NCI-H2107 treated with DMSO at 0.1 percent for 48 hours (cell line): ENCODE data around the gene STAB2.

Experiments used
- DNase-seq: peaks from one replicate; lab custom pipeline; 2025; ENCODE audit not compliant: unreplicated experiment; lab: John Stamatoyannopoulos, UW

STAB2 gene

GRCh38 chr12:103742349-103742932 lies 155.4 kb downstream of the STAB2 start:
- peak; percentile 81 for DNase-seq

DNA sequence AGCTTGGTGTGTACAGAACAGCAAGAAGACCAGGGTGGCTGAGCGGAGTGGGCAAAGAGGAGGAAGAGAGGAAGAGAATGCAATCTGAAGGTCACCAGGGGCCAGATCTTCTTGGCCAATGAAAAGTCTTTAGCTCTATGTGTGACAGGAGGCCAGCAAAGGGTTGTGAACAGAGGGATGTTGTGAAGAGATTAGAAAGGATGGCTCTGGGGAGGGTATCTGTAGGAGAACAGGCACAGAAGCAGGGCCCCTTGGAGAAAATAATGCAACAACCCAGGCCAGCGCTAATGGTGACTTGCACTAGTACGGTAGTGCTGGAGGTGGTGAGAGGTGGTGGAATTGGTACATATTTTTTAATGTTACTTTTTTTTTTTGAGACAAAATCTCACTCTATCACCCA lies 156.7 kb downstream of the STAB2 start:
- DNase-seq: no peak

- peak; percentile 1 for DNase-seq
These were observed 158.9 kb downstream of the STAB2 start for GRCh38 chr12:103745962-103746361.

DNA sequence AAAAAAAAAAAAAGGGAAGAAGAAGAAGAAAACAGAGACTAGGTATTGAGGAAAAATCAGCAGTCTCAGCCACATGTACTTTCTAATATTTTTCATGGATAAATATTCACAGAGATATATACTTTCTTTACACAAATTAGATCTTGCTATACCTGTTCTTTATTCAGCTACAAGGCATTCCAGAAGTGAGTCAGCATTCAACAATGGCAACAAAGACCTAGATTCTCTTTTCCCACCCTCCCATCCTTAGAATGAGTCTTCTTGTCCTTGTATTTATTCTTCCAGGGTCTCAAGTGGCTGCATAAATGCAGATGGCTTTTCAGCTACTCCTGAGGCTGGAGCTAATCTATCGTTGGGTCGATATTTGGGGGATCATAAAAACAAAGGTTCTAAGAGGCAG lies 160.9 kb downstream of the STAB2 start:
- DNase-seq: no peak

DNA sequence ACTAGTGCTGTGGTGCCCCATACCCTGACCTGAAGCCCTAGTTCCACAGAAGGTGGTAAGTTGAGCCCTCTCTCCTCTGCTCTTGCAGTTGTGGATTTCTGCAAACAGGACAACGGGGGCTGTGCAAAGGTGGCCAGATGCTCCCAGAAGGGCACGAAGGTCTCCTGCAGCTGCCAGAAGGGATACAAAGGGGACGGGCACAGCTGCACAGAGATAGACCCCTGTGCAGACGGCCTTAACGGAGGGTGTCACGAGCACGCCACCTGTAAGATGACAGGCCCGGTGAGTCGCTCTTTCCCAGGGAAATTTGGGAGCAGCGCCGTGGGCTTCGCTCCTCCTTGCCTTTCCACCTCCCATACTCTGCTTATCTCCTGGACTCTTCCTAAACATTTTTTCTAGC lies 161.8 kb downstream of the STAB2 start:
- DNase-seq: no peak

- no peak for DNase-seq
These were observed 164.1 kb downstream of the STAB2 start for GRCh38 chr12:103751171-103751570.

- DNase-seq: no peak
These were observed 164.5 kb downstream of the STAB2 start for GRCh38 chr12:103751600-103751999.

- no peak for DNase-seq
These were observed 168.4 kb downstream of the STAB2 start for GRCh38 chr12:103755425-103755824.

GRCh38 chr12:103756443-103756842 lies 169.4 kb downstream of the STAB2 start:
- DNase-seq: no peak

- no peak for DNase-seq
These were observed 170.2 kb downstream of the STAB2 start for GRCh38 chr12:103757248-103757647.

DNA sequence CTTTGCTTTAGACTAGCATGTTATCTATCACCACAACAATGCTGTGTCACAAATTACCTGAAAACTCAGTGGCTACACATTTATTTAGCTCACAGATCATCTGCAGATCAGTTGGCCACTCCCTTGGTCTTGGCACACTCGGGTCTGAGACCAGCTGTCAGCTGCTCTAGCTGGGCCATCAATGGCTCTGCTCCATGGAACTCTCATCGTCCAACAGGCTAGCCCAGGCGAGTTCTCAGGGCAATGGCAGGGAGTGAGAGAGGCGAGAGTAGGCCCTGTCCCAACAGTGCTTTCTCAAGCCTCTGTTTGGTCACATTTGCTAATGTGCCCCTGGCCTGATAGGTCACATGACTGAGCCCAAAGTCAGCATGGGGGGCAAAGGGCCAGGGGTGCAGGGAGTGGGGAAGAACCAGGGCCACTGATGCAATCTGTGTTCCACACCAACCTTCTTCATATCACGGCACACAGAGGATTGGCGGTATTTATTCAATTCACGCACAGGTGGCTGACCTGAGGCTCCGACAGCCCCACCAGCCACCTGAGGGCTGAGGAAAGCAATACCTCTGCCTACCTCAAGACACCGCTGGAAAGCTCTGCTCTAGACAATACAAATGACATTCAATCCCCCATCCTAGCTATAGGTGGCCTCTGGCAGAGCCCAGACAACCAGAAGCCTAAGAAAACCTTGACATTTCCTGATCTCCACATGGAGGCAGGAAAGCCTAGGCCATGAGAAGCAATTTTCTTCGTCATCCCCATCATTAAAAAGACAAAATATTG lies 171.4 kb downstream of the STAB2 start:
- DNase-seq: peak; percentile 8

DNA sequence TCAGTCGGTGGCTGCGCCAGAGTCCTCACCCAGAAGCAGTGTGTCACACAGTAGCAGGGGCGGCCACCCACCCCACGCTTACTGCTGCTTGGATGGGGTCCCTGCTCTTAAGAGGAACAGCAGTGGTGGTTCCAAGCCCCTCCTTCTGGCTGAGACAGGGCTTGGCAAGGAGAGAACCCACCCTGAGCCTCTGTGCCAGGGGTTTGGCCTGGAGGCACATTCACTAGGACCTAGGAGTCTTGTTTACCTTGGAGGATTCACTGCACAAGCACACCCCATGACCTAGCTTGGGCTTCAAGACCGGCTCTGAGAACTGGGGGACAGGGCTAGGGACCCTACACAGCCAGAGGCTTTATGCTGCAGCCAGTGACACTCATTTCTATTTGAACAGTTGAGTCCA lies 175.4 kb downstream of the STAB2 start:
- DNase-seq: no peak

DNA sequence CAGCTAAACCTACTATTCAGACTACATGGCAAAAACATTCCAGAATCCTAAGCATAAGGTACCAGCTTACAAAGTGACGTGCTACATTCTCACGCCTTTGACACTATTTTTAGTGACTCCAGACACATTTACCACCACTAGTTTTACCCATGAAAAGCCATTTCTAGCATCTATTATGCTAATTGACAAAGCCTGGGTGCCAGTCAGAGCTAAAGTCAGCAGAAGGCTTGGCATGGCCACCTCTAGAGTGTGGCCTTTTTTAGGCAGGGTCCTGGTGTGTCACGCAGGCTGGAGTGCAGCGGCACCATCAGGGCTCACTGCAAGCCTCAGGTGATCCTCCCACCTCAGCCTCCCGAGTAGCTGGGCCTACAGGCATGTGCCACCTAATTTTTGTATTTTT lies 178.2 kb downstream of the STAB2 start:
- no peak for DNase-seq

DNA sequence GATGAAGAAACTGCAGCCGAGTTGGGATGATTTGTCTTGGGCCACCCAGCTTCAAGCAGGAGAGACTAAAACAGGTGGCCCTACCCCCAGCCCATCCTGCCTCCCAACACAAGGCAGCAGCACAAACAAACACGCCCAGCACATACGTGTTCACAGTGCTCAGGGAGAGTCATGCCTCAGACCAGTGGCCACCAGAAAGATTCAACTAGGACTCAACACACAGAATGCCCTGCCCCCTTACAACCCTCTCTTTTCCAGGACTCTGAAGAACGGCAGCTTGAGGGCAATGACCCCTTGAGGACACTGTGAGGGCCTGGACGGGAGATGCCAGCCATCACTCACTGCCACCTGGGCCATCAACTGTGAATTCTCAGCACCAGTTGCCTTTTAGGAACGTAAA lies 179.0 kb downstream of the STAB2 start:
- no peak for DNase-seq

DNA sequence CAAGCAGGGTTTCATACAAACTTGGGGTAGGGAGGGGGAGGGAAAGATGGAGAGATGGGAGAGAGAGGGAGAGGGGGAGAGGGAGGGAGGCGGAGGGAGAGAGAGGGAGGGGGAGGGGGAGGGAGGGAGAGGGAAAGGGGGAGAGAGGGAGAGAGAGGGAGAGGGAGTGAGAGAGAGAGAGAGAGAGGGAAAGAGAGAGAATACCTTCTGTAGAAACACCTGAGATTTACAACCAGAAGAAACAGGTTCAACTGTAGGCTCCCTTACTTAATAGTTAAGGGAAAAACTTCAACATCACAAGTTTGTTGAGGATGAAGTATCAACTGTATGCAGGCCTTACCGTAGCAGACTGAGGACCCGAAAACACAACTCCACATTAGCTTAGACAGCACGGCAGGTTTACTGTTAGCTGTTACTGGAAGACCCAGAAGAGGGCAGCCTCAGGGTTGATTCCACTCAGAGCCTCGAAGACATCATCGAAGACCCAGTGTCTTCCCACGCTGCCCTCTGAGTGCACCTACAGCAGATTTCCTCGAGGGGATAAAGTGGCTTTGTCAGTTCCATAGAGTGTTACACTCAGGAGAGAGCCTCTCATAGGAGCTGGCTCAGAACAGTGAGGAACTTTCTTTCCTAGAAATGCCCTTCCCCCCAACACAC lies 181.5 kb downstream of the STAB2 start:
- peak; percentile 63 for DNase-seq

- DNase-seq: peak; percentile 78
These were observed 182.3 kb downstream of the STAB2 start for GRCh38 chr12:103769240-103769945.

- DNase-seq: peak; percentile 20
These were observed 184.4 kb downstream of the STAB2 start for GRCh38 chr12:103771466-103771865.

DNA sequence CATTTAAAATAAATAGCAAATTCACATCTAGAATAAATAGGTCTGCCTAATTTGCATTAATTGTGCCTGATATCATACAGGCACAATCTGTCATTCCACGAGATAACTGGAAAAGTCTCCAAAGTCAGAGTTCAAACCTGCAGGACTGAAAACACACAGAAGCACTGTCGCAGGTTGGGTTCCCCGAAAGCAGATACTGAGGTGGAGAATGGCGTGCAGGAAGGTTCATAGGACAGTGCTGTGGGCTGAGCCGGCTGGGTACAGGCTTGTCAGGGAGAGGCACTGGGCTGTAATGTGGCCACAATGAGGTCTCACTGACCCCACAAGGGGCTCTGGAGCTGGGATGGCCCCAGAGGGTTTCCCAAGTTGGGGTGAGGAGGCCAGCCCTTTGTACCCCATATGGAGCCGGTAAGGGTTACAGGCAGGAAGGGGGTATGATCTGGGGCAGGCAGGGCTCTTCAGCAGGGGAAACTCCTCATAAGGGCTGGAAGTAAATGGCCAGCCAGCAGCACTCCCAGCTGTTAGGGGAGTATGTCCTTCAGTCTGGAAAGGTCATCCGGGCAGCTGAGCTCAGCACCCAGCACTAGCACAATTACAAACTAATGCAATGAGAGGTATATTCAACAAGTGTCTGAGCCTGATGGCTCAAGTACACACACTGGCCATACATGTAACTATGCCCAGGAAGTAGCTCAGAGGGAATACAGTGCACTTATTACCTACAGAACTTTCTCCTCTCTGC lies 185.5 kb downstream of the STAB2 start:
- no peak for DNase-seq

DNA sequence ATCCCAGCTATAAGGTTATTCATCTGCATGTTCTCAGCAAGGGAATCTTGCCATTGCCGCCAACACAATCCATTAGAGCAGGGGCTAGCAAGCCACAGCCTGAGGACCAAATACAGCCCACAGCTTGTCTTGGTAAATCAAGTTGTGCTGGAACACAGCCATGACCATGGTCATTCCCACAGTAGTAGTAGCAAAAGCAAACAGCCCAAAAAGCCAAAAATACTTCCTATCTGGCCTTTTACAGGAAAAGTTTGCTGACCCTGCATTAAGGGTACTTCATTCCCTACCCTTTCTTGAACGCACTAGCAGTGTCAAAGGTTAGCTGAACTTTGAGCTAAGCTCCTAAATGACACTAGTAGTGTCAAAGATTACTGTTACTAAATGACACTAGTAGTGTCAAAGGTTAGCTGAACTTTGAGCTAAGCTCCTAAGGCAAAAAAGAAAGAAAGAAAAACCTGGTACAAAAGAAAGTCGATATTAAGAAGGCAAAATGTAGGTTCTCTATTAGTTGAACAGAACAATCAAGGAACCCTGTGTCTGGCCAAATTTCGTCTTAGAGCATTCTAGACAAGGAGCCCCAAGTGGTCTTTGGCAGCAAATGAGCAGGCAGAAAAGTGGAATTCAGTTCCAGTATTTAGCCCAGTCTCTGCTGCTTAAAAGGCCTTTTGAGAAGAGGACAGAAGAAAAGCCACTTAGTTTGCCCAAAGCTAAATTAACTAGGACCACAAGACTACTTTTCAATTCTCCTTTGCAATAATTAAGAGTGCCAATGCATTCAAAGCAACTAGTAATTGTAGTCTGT lies 186.2 kb downstream of the STAB2 start:
- no peak for DNase-seq

- DNase-seq: no peak
These were observed 188.0 kb downstream of the STAB2 start for GRCh38 chr12:103774977-103775560.
